CD4-positive, alpha-beta T cell (primary cell): ENCODE measurements around the gene NUP188. TPM values are rescaled to one million over a fixed set of nuclear protein-coding genes. Genes with fewer than 3 reads are reported as not detected.
A peak's percentile ranks its signal among the peaks of the same experiment; 100 is the strongest.

Source experiments
- ATAC-seq: fragments of 200-7000 bp; cut with Tn5 transposase; one replicate; pipeline ENCODE4 v1.10.0; 2022; ENCODE audit warnings: mild to moderate bottlenecking; ENCODE audit not compliant: poor library complexity
- CTCF ChIA-PET: fragments of 350-600 bp; sonication (Branson Sonifier 250); formaldehyde crosslinking; loops from one replicate; lab custom pipeline; 2021; ENCODE audit warnings: antibody characterized with exemption, inconsistent platforms; lab: Charles Lee
- POLR2A ChIA-PET: fragments of 350-600 bp; sonication (Branson Sonifier 250); formaldehyde crosslinking; loops from one replicate; lab custom pipeline; 2021; ENCODE audit warnings: antibody characterized with exemption, inconsistent platforms; lab: Charles Lee
- DNase-seq, 14 experiments: peaks; one replicate each; pipeline ENCODE4 v3.0.0-alpha.2; 2013 to 2020; ENCODE audit warnings: mixed read lengths in 2 of 14
- H3K27ac ChIP-seq, 2 donors: one replicate each; pipeline versions ENCODE4 v1.5.1 to v1.7.0; 2013; ENCODE audit warnings: low read length in 2 of 2, low read depth in 1 of 2, mild to moderate bottlenecking in 1 of 2
- H3K27me3 ChIP-seq, 2 experiments: 1 replicate in 1 of 2; 2 replicates in 1 of 2; pipeline versions ENCODE4 v1.6.1 to v1.7.0; 2013; ENCODE audit warnings: low read length in 2 of 2, control low read depth in 1 of 2, mild to moderate bottlenecking in 1 of 2, moderate library complexity in 1 of 2; ENCODE audit not compliant: insufficient read depth in 2 of 2, control insufficient read depth in 1 of 2
- H3K36me3 ChIP-seq: one replicate; pipeline ENCODE4 v1.6.1; 2013; ENCODE audit warnings: low read length, control low read depth; ENCODE audit not compliant: insufficient read depth
- H3K4me1 ChIP-seq: one replicate; pipeline ENCODE4 v1.6.1; 2013; ENCODE audit warnings: low read length, control low read depth; ENCODE audit not compliant: insufficient read depth
- H3K4me3 ChIP-seq: one replicate; pipeline ENCODE4 v1.5.1; 2013; ENCODE audit warnings: mild to moderate bottlenecking, low read length, moderate library complexity
- H3K9me3 ChIP-seq, 2 experiments: 1 replicate in 1 of 2; 2 replicates in 1 of 2; pipeline versions ENCODE4 v1.6.1 to v1.7.0; 2013; ENCODE audit warnings: low read length in 2 of 2, mild to moderate bottlenecking in 2 of 2, control low read depth in 1 of 2, moderate library complexity in 1 of 2; ENCODE audit not compliant: control insufficient read depth in 1 of 2, insufficient read depth in 1 of 2
- H3K27ac Mint-ChIP-seq: one replicate; pipeline ENCODE4 v1.8.0; 2020; ENCODE audit warnings: mixed read lengths
- H3K27me3 Mint-ChIP-seq: one replicate; pipeline ENCODE4 v1.8.0; 2021; ENCODE audit warnings: mixed read lengths
- H3K36me3 Mint-ChIP-seq: one replicate; pipeline ENCODE4 v1.8.0; 2021; ENCODE audit warnings: low read depth, mixed read lengths
- H3K4me1 Mint-ChIP-seq: one replicate; pipeline ENCODE4 v1.8.0; 2021; ENCODE audit warnings: low read depth, mixed read lengths
- H3K4me3 Mint-ChIP-seq: one replicate; pipeline ENCODE4 v1.8.0; 2020; ENCODE audit warnings: mild to moderate bottlenecking, mixed read lengths
- H3K9me3 Mint-ChIP-seq: one replicate; pipeline ENCODE4 v1.8.0; 2020; ENCODE audit warnings: mixed read lengths
- intact Hi-C, 2 experiments: fragments of 100-400 bp; cut with DNase I in 1 of 2; cut with micrococcal nuclease in 1 of 2; formaldehyde crosslinking; loops; one replicate each; pipeline versions ENCODE4 v1.15.1 to v1.9.0; 2023 to 2025; cut with DNase I, micrococcal nuclease
- total RNA-seq, 174 experiments: library from RNA in 2 of 174; stranded (reverse) in 2 of 174; gene quantifications; one replicate each; pipeline ENCODE4 v1.2.3 and lab custom pipeline; 2021 to 2026
- TF ChIP-seq, protein P1 (sequence below): fragments of 200-600 bp; IDR thresholded peaks from one replicate; pipeline ENCODE4 v1.8.0; 2022; ENCODE audit warnings: antibody characterized with exemption, mild to moderate bottlenecking

The NUP188 gene
- total RNA-seq, 2 experiments from 2014 or later: 43.0 to 43.9 TPM

DNA sequence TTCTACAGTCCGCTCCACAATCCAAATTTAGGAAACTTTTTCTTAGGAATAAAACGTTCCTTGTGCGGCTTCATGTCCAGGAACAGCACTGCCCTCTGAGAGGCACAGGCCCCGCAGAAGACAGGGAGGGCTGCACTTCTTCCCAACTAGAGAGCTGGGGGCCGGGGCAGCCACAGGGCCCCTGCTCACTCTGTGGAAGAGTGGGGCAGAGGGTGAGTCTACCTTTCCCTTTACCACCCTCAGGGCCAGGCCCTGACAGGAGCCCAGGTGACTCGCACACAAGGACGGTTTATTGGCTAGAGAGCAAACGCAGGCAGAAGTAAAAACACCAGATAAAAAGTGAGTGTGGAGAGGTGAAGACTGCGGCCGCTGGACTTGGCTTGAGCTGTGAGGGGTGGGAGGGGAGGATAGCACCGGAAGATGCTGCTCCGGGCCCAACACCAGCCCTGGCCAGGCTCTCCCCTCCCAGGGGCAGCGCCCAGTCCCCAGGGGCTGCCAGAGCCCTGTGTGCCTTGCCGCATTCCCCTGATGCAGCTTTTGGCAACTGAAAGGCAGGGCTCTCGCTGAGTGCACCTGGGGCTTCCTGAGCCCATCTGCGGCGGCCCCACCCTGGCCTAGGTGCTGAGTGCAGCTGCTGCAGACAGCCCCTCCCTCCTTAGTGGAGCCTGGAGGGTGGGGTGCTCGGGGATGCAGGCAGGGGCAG lies 60.4 kb downstream of the NUP188 start:
- Histone ChIP-seq H3K4me1 (peaks cover 4% of the 10 kb centered on the region), H3K27me3 (no peaks in the 10 kb centered on the region), H3K27ac (no peak overlapping the region), H3K9me3 (no peaks in the 10 kb centered on the region), H3K36me3 (peaks cover 77% of the 10 kb centered on the region), H3K4me3 (no peak overlapping the region)
- Mint-ChIP-seq H3K4me3 (no peak overlapping the region), H3K4me1 (no peaks in the 10 kb centered on the region), H3K36me3 (peaks cover 59% of the 10 kb centered on the region), H3K9me3 (no peaks in the 10 kb centered on the region), H3K27ac (no peak overlapping the region), H3K27me3 (no peaks in the 10 kb centered on the region)
- TF ChIP-seq, protein P1, sequence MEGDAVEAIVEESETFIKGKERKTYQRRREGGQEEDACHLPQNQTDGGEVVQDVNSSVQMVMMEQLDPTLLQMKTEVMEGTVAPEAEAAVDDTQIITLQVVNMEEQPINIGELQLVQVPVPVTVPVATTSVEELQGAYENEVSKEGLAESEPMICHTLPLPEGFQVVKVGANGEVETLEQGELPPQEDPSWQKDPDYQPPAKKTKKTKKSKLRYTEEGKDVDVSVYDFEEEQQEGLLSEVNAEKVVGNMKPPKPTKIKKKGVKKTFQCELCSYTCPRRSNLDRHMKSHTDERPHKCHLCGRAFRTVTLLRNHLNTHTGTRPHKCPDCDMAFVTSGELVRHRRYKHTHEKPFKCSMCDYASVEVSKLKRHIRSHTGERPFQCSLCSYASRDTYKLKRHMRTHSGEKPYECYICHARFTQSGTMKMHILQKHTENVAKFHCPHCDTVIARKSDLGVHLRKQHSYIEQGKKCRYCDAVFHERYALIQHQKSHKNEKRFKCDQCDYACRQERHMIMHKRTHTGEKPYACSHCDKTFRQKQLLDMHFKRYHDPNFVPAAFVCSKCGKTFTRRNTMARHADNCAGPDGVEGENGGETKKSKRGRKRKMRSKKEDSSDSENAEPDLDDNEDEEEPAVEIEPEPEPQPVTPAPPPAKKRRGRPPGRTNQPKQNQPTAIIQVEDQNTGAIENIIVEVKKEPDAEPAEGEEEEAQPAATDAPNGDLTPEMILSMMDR: no peak
- DNase-seq: peak in 1 of 14 experiments; percentile 15
- POLR2A ChIA-PET: no interaction called here
- CTCF ChIA-PET: interaction anchor here (0.5 kb wide), 1 partner anchor 164 kb away, joined by 3 read pairs; no protein-coding TSS in a partner anchor
- ATAC-seq: no peak
- intact Hi-C loops: no loop called here

GRCh38 chr9:129008469-129008965 lies 61.0 kb downstream of the NUP188 start:
- Histone ChIP-seq H3K27ac (no peak overlapping the region), H3K9me3 (no peaks in the 10 kb centered on the region), H3K27me3 (no peaks in the 10 kb centered on the region), H3K4me1 (peaks cover 4% of the 10 kb centered on the region), H3K4me3 (no peak overlapping the region), H3K36me3 (peaks cover 77% of the 10 kb centered on the region)
- ATAC-seq (no peak), DNase-seq (peak in 1 of 14 experiments; percentile 14)
- Mint-ChIP-seq H3K4me3 (no peak overlapping the region), H3K36me3 (peaks cover 57% of the 10 kb centered on the region), H3K27ac (no peak overlapping the region), H3K9me3 (no peaks in the 10 kb centered on the region), H3K4me1 (no peaks in the 10 kb centered on the region), H3K27me3 (no peaks in the 10 kb centered on the region)
- TF ChIP-seq, protein P1: no peak
- POLR2A ChIA-PET: no interaction called here
- intact Hi-C loops: no loop called here
- CTCF ChIA-PET: no interaction called here

DNA sequence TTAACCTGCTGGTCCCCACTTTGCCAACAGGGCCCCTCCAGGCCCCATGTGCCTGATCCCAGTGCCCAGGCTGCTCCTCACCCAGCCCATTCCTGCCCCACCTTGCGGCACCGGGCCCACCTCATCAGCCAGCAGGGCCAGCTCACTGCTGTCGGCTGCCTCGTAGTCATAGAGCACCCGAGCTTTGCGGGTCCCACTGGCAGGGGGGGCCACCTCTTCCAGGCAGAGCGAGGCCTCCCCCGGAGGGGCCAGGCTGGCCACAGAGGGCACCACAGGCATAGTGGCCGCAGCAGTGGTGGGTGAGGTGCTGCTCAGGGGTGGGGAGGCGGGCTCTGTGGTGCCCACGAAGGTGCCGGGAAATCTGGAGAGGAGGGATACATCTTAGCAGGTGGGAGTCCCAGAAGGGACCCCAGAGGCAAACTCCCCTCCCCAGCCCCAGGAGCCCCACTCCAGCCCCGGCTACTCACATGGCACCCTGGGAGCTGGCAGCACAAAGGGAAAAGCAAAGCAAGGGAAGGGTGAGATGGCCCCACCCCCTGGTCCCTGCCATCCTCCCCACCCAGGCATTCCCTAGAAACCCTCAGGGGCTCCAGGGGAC lies 61.6 kb downstream of the NUP188 start:
- Histone ChIP-seq H3K36me3 (peaks cover 82% of the 10 kb centered on the region), H3K4me3 (no peak overlapping the region), H3K4me1 (peaks cover 4% of the 10 kb centered on the region), H3K27ac (no peak overlapping the region), H3K9me3 (no peaks in the 10 kb centered on the region), H3K27me3 (no peaks in the 10 kb centered on the region)
- no peak overlapping the region for H3K4me3 Mint-ChIP-seq
- POLR2A ChIA-PET: no interaction called here
- H3K4me1 Mint-ChIP-seq: no peaks in the 10 kb centered on the region
- CTCF ChIA-PET: no interaction called here
- intact Hi-C loops: no loop called here
- ATAC-seq (no peak), DNase-seq (peak in 1 of 14 experiments; percentile 16)
- TF ChIP-seq, protein P1: no peak
- H3K27me3 Mint-ChIP-seq: no peaks in the 10 kb centered on the region
- no peaks in the 10 kb centered on the region for H3K9me3 Mint-ChIP-seq
- peaks cover 57% of the 10 kb centered on the region for H3K36me3 Mint-ChIP-seq
- H3K27ac Mint-ChIP-seq: no peak overlapping the region
